ENCODE data around the gene RAB31.
A peak's percentile ranks its signal among the peaks of the same experiment; 100 is the strongest.

The RAB31 gene

DNA sequence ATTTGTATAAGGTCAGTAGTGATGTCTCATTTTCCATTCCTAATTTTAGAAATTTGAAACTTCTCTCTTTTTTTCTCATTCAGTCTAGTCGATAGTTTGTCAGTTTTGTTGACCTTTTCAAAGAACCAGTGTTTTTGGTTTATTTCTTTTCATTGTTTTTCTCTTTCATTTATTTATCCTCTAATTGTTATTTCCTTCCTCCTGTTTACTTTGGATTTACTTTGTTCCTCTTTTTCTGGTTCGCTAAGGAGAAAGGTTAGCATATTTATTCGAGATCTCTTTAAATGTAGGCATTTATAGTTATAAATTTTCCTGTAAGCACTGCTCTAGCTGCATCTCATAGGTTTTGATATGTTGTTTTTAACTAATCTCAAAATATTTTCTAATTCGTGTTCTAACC lies 112.6 kb downstream of the RAB31 start:
- TF ChIP-seq CTCF (IDR thresholded peaks at IDR 0.05; ENCODE audit: low read depth, low read length), result no peak
- H3K4me3 ChIP-seq (ENCODE audit: low read depth, low read length), result no peak overlapping the region

DNA sequence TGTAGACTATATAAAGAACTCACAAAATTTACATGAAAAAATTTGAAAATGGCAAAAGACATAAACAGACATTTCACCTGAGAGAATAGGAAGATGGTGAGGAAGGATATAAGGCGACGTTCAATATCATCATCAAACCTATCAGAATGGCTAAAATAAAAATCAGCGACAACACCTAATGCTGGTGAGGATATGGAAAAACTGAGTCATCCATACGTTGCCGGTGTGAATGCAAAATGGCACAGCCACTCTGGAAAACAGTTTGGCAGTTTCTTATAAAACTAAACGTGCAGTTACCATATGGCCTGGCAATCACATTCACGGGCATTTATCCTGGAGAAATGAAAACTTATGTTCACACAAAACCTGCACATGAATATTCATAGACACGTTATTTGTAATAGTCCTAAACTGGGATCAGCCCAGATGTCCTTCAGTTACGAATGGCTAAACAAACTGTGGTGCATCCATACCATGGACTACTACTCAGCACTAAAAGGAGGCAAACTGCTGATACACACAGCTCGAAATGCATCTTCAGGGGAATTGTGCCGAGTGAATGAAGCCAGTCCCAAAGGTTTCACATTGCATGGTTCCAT lies 114.6 kb downstream of the RAB31 start:
- no peak for TF ChIP-seq CTCF (IDR thresholded peaks at IDR 0.05; ENCODE audit: low read depth, low read length)
- no peak overlapping the region for H3K4me3 ChIP-seq (ENCODE audit: low read depth, low read length)

DNA sequence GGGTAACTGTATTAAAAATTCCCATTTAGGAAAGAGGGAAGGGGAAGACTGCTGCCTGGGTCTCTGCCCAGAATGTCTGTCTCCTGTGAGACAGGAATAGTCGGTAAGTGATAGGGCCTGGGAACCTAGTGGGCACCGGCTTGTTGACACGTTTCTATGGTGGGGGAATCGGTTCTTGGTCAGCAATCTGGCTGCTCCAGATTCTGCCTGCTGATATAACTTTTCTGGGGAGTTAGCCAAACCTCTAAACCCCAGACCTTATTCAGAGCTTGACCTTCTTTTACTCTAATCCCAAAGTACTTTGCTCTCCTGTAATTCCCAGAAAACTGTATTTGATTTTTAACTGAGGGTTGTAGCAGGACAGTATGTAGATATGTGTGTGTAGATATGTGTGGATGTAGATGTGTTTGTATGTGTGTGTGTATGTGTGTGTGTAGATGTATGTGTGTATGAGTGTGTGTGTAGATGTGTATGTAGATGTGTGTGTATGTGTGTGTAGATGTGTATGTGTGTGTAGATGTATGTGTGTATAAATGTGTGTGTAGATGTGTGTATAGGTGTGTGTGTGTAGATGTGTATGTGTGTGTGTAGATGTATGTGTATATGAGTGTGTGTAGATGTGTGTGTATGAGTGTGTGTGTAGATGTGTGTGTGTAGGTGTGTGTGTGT lies 115.8 kb downstream of the RAB31 start:
- H3K4me3 ChIP-seq (ENCODE audit: low read depth, low read length), result no peak overlapping the region
- TF ChIP-seq CTCF (IDR thresholded peaks at IDR 0.05; ENCODE audit: low read depth, low read length), result no peak

DNA sequence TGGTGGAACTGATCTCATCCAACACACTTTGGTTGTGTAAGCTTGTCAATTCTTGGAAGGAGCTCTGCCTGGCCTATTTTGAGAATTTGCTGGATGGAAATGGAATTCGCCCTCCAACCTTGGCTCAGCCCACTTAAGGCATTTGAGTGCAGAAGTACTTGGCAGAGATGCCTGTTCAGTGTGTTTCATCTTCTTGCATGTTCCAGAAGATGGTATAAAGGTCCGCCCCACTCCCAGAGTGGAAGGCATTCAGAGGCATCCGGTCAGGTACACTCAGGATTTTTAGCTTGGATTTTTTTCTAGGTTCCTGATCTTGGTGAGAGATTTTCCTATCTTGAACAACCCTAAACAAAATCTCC lies 116.4 kb downstream of the RAB31 start:
- no peak for TF ChIP-seq CTCF (IDR thresholded peaks at IDR 0.05; ENCODE audit: low read depth, low read length)
- no peak overlapping the region for H3K4me3 ChIP-seq (ENCODE audit: low read depth, low read length)

- peak overlapping the region; percentile 21; the same call in 1 of the 2 replicates for H3K4me3 ChIP-seq (ENCODE audit: low read depth, low read length)
- no peak for TF ChIP-seq CTCF (IDR thresholded peaks at IDR 0.05; ENCODE audit: low read depth, low read length)
Measured at GRCh38 chr18:9824952-9825371, 116.9 kb downstream of the RAB31 start.

DNA sequence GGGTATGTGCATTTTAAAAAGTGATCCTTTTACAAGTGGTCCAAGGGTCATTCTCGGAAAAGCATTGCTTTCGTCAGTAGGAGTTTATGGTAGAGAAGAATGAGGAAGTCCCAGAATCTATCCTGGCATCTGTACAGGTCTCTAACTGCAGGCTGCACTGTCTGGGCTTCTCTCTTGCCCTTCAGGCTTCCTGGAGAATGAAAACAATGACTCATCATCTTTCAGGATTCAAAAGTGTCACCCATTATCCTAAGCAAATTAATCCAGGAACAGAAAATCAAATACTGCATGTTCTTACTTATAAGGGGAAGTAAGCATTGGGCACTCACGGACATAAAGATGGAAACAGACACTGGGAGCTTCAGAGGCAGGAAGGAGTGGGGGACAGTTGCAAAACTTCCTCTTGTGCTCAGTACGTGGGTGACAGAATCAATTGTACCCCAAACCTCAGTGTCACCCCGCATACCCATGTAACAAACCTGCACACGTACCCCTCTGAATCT lies 117.5 kb downstream of the RAB31 start:
- no peak for TF ChIP-seq CTCF (IDR thresholded peaks at IDR 0.05; ENCODE audit: low read depth, low read length)

GRCh38 chr18:9826685-9827084 lies 118.6 kb downstream of the RAB31 start:
- TF ChIP-seq CTCF (IDR thresholded peaks at IDR 0.05; ENCODE audit: low read depth, low read length), result no peak
- H3K4me3 ChIP-seq (ENCODE audit: low read depth, low read length), result no peak overlapping the region

More for the DNA sequence above, 117.5 kb downstream of the RAB31 start:
- H3K4me3 ChIP-seq (ENCODE audit: low read depth, low read length), result 0 out of 2 replicates have a peak overlapping the region, but pooled peaks have one; percentile 21

Measured in WI38 (cell line).